ENCODE results near the gene XYLT2. TPM values are rescaled to one million over a fixed set of nuclear protein-coding genes. Genes with fewer than 3 reads are reported as not detected.

Gene XYLT2
- total RNA-seq, 1 experiment from 2014 or later: 26.4 TPM

DNA sequence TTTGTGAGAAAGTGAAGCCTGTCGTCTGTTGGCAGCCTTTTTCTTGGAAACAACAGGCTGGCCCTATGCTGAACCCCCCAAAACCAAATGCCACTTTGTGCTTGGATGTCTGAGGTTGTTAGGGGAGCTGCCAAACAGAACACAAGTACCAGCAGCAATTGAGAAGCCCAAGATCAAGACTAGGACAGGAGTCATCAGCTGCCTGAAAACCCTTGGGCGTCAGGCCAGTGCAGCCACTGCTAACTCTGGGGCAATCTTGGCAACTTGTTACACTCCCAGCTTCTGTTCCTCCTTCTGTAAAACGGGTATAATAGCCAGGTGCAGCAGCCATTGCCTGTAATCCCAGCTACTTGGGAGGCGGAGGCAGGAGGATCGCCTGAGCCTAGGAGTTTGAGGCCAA lies 60.7 kb downstream of the XYLT2 start:
- no peak overlapping the region for H3K27ac ChIP-seq (ENCODE audit: insufficient read length, low read depth, low read length)
- no peak overlapping the region for H4K8ac ChIP-seq (replicated peaks; ENCODE audit: insufficient read length, low read depth, low read length)
- H2AFZ ChIP-seq (ENCODE audit: low read length): no peak overlapping the region
- H2BK12ac ChIP-seq (ENCODE audit: insufficient read length, low read depth, low read length): no peak overlapping the region
- H3K79me1 ChIP-seq (ENCODE audit: insufficient read depth, low read depth, low read length, poor library complexity, severe bottlenecking): no peaks in the 10 kb centered on the region
- Mint-ChIP-seq H3K27ac (no peak overlapping the region), H3K9me3 (no peaks in the 10 kb centered on the region), H3K36me3 (ENCODE audit: insufficient read depth in 1 of 3, low read depth in 3 of 3) (no peaks in the 10 kb centered on the region), H3K27me3 (ENCODE audit: low read depth) (peaks cover 4% of the 10 kb centered on the region), H3K4me3 (no peak overlapping the region), H3K4me1 (peaks cover 11 to 20% of the 10 kb centered on the region in 2 experiments)
- no peaks in the 10 kb centered on the region for H4K20me1 ChIP-seq (ENCODE audit: control insufficient read depth, insufficient read depth, insufficient read length)
- H2BK15ac ChIP-seq (ENCODE audit: low read depth, low read length): no peak overlapping the region
- DNase-seq: no peak
- H3K4me2 ChIP-seq (ENCODE audit: insufficient read depth, insufficient read length, low read length): no peak overlapping the region
- WGBS (ENCODE audit: extremely low coverage, insufficient read length, low lambda C conversion rate): no CpG with 5 or more reads among the region's 5 CpGs
- H4K91ac ChIP-seq (ENCODE audit: insufficient read length, low read depth, low read length): no peak overlapping the region
- no peak overlapping the region for H2BK20ac ChIP-seq (ENCODE audit: low read depth, low read length, poor library complexity, severe bottlenecking)
- H3K4ac ChIP-seq (ENCODE audit: low read depth, low read length): no peak overlapping the region
- H2AK5ac ChIP-seq (ENCODE audit: insufficient read length, low read length): no peak overlapping the region
- no peak overlapping the region for H4K5ac ChIP-seq (ENCODE audit: insufficient read length, low read depth, low read length)
- no peak overlapping the region for H2BK120ac ChIP-seq (ENCODE audit: low read depth, low read length, poor library complexity, severe bottlenecking)
- H3K9me3 ChIP-seq (ENCODE audit: control insufficient read depth, low read depth, low read length): no peaks in the 10 kb centered on the region
- no peaks in the 10 kb centered on the region for H3K4me1 ChIP-seq (ENCODE audit: insufficient read depth, low read length)
- H3K23me2 ChIP-seq (ENCODE audit: insufficient read length, low read depth, low read length, poor library complexity, severe bottlenecking): no peaks in the 10 kb centered on the region
- H3K23ac ChIP-seq (ENCODE audit: insufficient read length, low read depth, low read length): no peak overlapping the region
- H3K79me2 ChIP-seq (ENCODE audit: insufficient read depth, low read length): no peaks in the 10 kb centered on the region
- no peak overlapping the region for H3K14ac ChIP-seq (ENCODE audit: insufficient read depth, low read length)
- no peak overlapping the region for H2BK5ac ChIP-seq (ENCODE audit: insufficient read length, low read length)
- TF ChIP-seq, protein P1, sequence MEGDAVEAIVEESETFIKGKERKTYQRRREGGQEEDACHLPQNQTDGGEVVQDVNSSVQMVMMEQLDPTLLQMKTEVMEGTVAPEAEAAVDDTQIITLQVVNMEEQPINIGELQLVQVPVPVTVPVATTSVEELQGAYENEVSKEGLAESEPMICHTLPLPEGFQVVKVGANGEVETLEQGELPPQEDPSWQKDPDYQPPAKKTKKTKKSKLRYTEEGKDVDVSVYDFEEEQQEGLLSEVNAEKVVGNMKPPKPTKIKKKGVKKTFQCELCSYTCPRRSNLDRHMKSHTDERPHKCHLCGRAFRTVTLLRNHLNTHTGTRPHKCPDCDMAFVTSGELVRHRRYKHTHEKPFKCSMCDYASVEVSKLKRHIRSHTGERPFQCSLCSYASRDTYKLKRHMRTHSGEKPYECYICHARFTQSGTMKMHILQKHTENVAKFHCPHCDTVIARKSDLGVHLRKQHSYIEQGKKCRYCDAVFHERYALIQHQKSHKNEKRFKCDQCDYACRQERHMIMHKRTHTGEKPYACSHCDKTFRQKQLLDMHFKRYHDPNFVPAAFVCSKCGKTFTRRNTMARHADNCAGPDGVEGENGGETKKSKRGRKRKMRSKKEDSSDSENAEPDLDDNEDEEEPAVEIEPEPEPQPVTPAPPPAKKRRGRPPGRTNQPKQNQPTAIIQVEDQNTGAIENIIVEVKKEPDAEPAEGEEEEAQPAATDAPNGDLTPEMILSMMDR (conservative IDR thresholded peaks at IDR 0.05): no peak
- H3K9ac ChIP-seq (ENCODE audit: extremely low read depth, insufficient read length, low read length): no peak overlapping the region
- H3K56ac ChIP-seq (ENCODE audit: insufficient read length, low read depth, low read length): no peak overlapping the region
- no peak overlapping the region for H3T11ph ChIP-seq (ENCODE audit: low read length)
- H3K27me3 ChIP-seq (ENCODE audit: insufficient read depth, low read length): no peaks in the 10 kb centered on the region
- no peak overlapping the region for H3K18ac ChIP-seq (ENCODE audit: insufficient read length, low read depth, low read length)
